Hepatocyte (in vitro differentiated cells): ENCODE measurements around the gene PWWP2B. TPM values are rescaled to one million over a fixed set of nuclear protein-coding genes. Genes with fewer than 3 reads are reported as not detected.

Source experiments
- DNase-seq: peaks from one replicate; pipeline ENCODE4 v3.0.0-alpha.2; 2016; ENCODE audit warnings: low spot score
- H2AFZ ChIP-seq: fragments of 200-600 bp; sonication (generic); 2 replicates; pipeline ENCODE4 v1.6.0; 2016; ENCODE audit warnings: antibody characterized with exemption, mild to moderate bottlenecking
- H3K27ac ChIP-seq: fragments of 200-600 bp; sonication (generic); 2 replicates; pipeline ENCODE4 v1.5.1; 2016; ENCODE audit warnings: mild to moderate bottlenecking
- H3K27me3 ChIP-seq: fragments of 200-600 bp; sonication (generic); 2 replicates; pipeline ENCODE4 v1.6.1; 2016
- H3K36me3 ChIP-seq: fragments of 200-600 bp; sonication (generic); replicated peaks from 2 replicates; pipeline ENCODE4 v1.5.1; 2016; ENCODE audit warnings: low read depth; ENCODE audit not compliant: insufficient read depth
- H3K4me1 ChIP-seq: fragments of 200-600 bp; sonication (generic); 2 replicates; pipeline ENCODE4 v1.5.1; 2016; ENCODE audit warnings: mild to moderate bottlenecking, moderate library complexity; ENCODE audit not compliant: insufficient read depth
- H3K4me2 ChIP-seq: fragments of 200-600 bp; sonication (generic); 2 replicates; pipeline ENCODE4 v1.6.0; 2016
- H3K4me3 ChIP-seq: fragments of 200-600 bp; sonication (generic); 2 replicates; pipeline ENCODE4 v1.5.1; 2016; ENCODE audit warnings: mild to moderate bottlenecking
- H3K79me2 ChIP-seq: fragments of 200-600 bp; sonication (generic); 2 replicates; pipeline ENCODE4 v1.6.0; 2017; ENCODE audit warnings: mild to moderate bottlenecking
- H3K9me2 ChIP-seq: fragments of 200-600 bp; sonication (generic); replicated peaks from 2 replicates; pipeline ENCODE4 v1.6.0; 2017; ENCODE audit warnings: mild to moderate bottlenecking; ENCODE audit not compliant: insufficient read depth
- H3K9me3 ChIP-seq: fragments of 200-600 bp; sonication (generic); 2 replicates; pipeline ENCODE4 v1.5.1; 2016; ENCODE audit warnings: low read depth, mild to moderate bottlenecking
- H4K20me1 ChIP-seq: fragments of 200-600 bp; sonication (generic); 2 replicates; pipeline ENCODE4 v1.6.0; 2016; ENCODE audit warnings: mild to moderate bottlenecking; ENCODE audit not compliant: insufficient read depth, poor library complexity, severe bottlenecking
- CTCF ChIP-seq: fragments of 200-600 bp; sonication (generic); IDR thresholded peaks from 2 replicates; pipeline ENCODE4 v1.5.1; 2016; ENCODE audit warnings: antibody characterized with exemption, mild to moderate bottlenecking; ENCODE audit not compliant: poor library complexity
- EZH2 ChIP-seq: fragments of 200-600 bp; sonication (generic); IDR thresholded peaks from 2 replicates; pipeline ENCODE4 v1.6.1; 2016; ENCODE audit warnings: antibody characterized with exemption, mild to moderate bottlenecking, borderline replicate concordance
- EZH2phosphoT487 ChIP-seq: fragments of 200-600 bp; sonication (generic); IDR thresholded peaks from one replicate; pipeline ENCODE4 v1.6.1; 2018; ENCODE audit warnings: antibody characterized with exemption, mild to moderate bottlenecking, low read depth, moderate library complexity; ENCODE audit not compliant: unreplicated experiment, severe bottlenecking
- WGBS: methylation state at CpG from one replicate; pipeline ENCODE4 v1.1.6; 2016; ENCODE audit warnings: low lambda C conversion rate; ENCODE audit errors: missing lambda C conversion rate; 5-methylcytosine and 5-hydroxymethylcytosine counted together
- polyA plus RNA-seq: library from polyadenylated mRNA; unstranded; fragments of >200 nt; fragmentation: Nextera tagmentation; extraction: Ambion mirVana; gene quantifications from 2 replicates; pipeline ENCODE4 v1.2.1, GENCODE V29; 2016
- total RNA-seq: library from RNA; depleted of rRNA; stranded (reverse); fragments of >200 nt; gene quantifications from 2 replicates; pipeline ENCODE4 v1.2.3, GENCODE V29; 2014

PWWP2B gene
- total and polyA plus RNA-seq, 2 experiments from 2014 or later: 10.7 to 18.0 TPM

GRCh38 chr10:132455441-132455971 is 58.5 kb downstream of the PWWP2B start:
- Histone ChIP-seq H3K4me2 (no peak overlapping the region), H3K79me2 (no peaks in the 10 kb centered on the region), H3K9me3 (no peaks in the 10 kb centered on the region), H3K4me3 (no peak overlapping the region), H2AFZ (no peak overlapping the region), H3K36me3 (no peaks in the 10 kb centered on the region), H3K27ac (no peak overlapping the region), H3K4me1 (peaks cover 24% of the 10 kb centered on the region), H3K9me2 (no peaks in the 10 kb centered on the region), H3K27me3 (no peaks in the 10 kb centered on the region), H4K20me1 (no peaks in the 10 kb centered on the region)
- DNase-seq: no peak
- 89% methylated on average over 19 of the region's 19 CpGs for WGBS
- TF ChIP-seq EZH2phosphoT487 (no peak), EZH2 (no peak), CTCF (no peak)

DNA sequence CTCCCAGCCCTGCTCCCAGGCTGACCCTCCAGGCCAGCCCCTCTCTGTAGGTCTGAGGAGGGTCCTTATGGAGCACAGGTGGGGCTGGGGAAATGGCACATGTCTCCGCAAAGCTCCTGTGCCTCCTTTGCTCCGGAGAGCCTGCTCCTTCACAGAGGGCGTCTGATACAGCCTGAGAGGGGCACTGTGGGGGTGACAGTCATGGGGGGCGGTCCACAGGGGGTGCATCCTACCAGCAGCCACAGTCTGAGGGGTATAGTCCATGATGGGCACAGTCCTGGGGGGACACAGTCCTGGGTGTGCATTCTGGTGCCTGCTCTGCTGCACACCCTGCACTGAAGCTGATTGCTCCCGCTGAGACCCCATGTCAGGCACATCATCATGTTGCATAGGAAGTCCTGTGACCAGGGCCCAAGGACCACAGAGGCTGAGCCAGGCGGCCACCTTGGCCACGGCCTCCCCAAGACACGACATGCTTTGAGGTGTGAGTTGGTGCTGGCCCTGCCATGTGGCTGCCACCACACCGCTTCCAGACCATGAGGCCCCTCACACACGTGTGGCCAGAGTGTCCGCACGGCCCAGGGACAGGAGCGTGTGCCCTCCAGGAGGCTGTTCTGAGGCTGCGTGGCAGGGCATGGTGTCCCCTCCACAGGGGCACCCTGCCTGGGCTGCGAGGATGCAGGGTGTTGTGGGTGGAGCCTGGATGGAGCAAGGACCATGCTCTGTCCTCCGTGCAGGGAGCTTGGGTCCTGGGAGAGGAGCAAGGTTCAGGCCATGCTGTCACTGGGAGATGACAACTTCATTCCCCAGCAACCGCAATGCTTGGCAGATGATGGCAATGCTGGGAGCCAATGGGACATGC is 59.2 kb downstream of the PWWP2B start:
- DNase-seq: no peak
- 89% methylated on average over 16 of the region's 17 CpGs for WGBS
- H3K4me3 ChIP-seq: no peak overlapping the region
- no peak overlapping the region for H2AFZ ChIP-seq
- no peak overlapping the region for H3K27ac ChIP-seq
- no peaks in the 10 kb centered on the region for H3K9me3 ChIP-seq
- H3K4me1 ChIP-seq: peaks cover 24% of the 10 kb centered on the region
- H3K4me2 ChIP-seq: no peak overlapping the region
- H3K27me3 ChIP-seq: no peaks in the 10 kb centered on the region
- TF ChIP-seq EZH2phosphoT487: no peak
- no peak for TF ChIP-seq EZH2
- TF ChIP-seq CTCF: no peak
- no peaks in the 10 kb centered on the region for H4K20me1 ChIP-seq
- no peaks in the 10 kb centered on the region for H3K36me3 ChIP-seq
- no peaks in the 10 kb centered on the region for H3K79me2 ChIP-seq
- no peaks in the 10 kb centered on the region for H3K9me2 ChIP-seq

DNA sequence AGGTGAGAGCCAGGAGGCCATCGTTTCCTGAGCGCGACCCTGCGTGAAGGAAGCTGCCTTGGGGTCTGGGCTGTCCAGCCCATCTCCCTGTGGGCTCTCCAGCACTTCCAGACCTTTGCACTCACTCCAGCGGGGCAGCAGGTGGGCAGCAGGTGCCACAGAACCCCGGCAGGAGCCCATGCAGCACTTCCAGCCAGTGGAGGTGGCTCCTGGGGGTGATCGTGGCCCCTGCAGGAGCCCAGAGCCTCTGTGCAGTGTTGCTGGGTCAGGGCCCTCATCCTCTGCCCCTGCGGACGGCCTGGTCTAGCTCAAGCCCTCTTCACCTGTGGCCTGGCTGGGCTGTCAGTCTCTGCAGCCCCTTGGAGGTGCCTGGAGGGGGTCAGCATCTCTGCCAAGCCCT is 59.9 kb downstream of the PWWP2B start:
- H3K4me3 ChIP-seq: no peak overlapping the region
- H3K36me3 ChIP-seq: no peaks in the 10 kb centered on the region
- WGBS: 87% methylated on average over 9 of the region's 9 CpGs
- H3K27ac ChIP-seq: no peak overlapping the region
- peaks cover 24% of the 10 kb centered on the region for H3K4me1 ChIP-seq
- H3K79me2 ChIP-seq: no peaks in the 10 kb centered on the region
- no peak overlapping the region for H3K4me2 ChIP-seq
- H3K27me3 ChIP-seq: no peaks in the 10 kb centered on the region
- H4K20me1 ChIP-seq: no peaks in the 10 kb centered on the region
- DNase-seq: no peak
- no peak overlapping the region for H2AFZ ChIP-seq
- TF ChIP-seq EZH2: no peak
- TF ChIP-seq EZH2phosphoT487: no peak
- no peak for TF ChIP-seq CTCF
- H3K9me3 ChIP-seq: no peaks in the 10 kb centered on the region
- no peaks in the 10 kb centered on the region for H3K9me2 ChIP-seq
